ENCODE data around the gene FXYD3.

DNA sequence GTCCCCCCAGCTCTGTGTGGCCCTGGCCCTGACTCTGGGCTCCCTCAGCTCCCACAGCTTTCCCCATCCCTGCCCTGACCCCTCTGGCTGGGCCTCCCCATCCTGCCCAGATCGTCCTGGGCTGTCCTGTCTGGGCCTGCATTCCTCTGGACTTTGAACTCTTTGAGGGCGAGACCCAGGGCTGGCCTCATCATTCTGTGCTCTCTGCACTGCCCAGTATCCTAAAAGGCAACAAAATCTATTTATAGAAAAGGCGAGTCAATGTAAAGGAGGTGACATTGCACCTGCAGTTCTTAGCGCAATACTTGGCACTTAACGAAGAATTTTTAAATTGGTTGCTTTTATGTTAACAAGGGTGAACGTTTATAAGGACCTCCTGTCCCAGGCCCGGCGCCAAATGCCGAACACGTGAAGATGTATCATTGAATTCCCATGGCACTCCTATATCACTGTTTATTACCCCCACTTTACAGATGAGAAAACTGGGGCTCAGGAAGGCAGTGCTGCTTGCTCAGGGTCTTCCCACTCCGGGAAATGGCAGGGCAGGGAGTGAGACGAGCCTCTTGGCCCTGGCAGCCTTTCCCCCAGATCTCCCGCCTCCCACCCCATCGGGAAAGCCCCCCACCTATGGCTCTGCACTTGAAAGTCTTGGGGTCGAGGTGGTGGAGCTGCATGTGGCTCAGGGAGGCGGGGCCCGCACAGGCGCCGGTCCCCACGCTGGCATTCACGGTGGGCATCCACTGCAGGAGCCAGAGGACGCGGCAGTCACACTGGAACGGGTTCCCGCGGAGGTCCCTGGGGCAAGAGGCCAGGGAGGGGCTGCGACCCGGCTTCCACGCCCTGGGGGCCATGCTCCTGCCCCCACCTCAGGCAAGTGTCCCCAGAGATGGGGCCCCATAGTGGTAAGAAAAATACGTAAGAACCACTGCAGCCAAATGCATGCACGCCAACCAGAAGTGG is 15.4 kb downstream of the FXYD3 start:
- TF ChIP-seq, protein P1, sequence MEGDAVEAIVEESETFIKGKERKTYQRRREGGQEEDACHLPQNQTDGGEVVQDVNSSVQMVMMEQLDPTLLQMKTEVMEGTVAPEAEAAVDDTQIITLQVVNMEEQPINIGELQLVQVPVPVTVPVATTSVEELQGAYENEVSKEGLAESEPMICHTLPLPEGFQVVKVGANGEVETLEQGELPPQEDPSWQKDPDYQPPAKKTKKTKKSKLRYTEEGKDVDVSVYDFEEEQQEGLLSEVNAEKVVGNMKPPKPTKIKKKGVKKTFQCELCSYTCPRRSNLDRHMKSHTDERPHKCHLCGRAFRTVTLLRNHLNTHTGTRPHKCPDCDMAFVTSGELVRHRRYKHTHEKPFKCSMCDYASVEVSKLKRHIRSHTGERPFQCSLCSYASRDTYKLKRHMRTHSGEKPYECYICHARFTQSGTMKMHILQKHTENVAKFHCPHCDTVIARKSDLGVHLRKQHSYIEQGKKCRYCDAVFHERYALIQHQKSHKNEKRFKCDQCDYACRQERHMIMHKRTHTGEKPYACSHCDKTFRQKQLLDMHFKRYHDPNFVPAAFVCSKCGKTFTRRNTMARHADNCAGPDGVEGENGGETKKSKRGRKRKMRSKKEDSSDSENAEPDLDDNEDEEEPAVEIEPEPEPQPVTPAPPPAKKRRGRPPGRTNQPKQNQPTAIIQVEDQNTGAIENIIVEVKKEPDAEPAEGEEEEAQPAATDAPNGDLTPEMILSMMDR (IDR thresholded peaks at IDR 0.05): no peak
- no peak for TF ChIP-seq POLR2A (IDR thresholded peaks at IDR 0.05)

Data from prostate gland (tissue), 2 donors.